ENCODE data around the gene DNAH10.
A peak's percentile ranks its signal among the peaks of the same experiment; 100 is the strongest.

The DNAH10 gene

GRCh38 chr12:123790905-123791467, 28.9 kb downstream of the DNAH10 start:
- TF ChIP-seq CTCF (IDR thresholded peaks at IDR 0.05; ENCODE audit: borderline replicate concordance, insufficient read depth, low read depth, low read length), result no peak
- H3K4me3 ChIP-seq (ENCODE audit: low read depth, low read length), result no peak overlapping the region

GRCh38 chr12:123794027-123794426, 31.9 kb downstream of the DNAH10 start:
- no peak for TF ChIP-seq CTCF (IDR thresholded peaks at IDR 0.05; ENCODE audit: borderline replicate concordance, insufficient read depth, low read depth, low read length)
- H3K4me3 ChIP-seq (ENCODE audit: low read depth, low read length), result no peak overlapping the region

DNA sequence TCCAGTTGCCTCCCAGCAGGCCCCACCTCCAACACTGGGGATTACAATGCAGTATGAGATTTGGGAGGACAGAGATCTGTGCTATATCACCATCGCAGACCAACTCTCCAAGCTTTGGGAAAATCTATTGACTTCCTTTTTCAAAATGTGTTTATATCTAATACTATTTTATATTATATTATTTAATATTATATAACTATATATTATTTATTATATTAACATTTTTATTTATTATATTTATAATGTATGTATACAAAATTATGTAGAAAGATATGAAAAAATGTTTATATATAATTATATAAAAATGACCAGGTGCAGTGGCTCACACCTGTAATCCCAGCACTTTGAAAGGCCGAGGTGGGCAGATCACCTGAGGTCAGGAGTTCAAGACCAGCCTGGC, 36.4 kb downstream of the DNAH10 start:
- H3K4me3 ChIP-seq (ENCODE audit: low read depth, low read length), result no peak overlapping the region
- TF ChIP-seq CTCF (IDR thresholded peaks at IDR 0.05; ENCODE audit: borderline replicate concordance, insufficient read depth, low read depth, low read length), result no peak

- TF ChIP-seq CTCF (IDR thresholded peaks at IDR 0.05; ENCODE audit: borderline replicate concordance, insufficient read depth, low read depth, low read length), result no peak
- H3K4me3 ChIP-seq (ENCODE audit: low read depth, low read length), result no peak overlapping the region
Measured at GRCh38 chr12:123799227-123799626, 37.1 kb downstream of the DNAH10 start.

DNA sequence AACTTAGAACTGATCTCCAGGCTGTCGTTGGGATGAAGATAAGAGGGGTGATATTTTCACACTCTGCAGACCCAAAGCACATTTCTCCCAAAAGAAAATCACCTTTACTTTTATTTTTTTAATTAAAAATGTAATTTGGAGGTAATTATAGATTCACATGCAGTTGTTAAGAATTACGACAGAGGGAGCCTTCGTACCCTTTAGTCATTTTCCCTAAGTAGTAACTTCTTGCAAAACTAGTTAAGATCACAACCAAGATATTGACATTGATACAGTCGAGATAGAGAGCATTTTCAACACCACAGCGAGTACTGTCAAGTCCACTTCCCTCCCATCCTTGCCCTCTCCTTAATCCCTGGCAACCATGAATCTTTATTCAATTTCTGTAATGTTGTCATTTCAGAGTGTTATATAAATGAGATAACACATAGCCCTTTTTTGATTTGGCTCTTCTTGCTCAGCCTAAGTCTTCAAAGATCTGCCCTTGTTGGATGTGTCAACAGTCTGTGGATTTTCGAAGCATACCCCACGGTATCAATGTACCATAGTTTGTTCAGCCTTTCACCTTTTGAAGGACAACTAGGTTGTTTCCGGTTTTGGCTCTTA, 39.6 kb downstream of the DNAH10 start:
- H3K4me3 ChIP-seq (ENCODE audit: low read depth, low read length), result no peak overlapping the region
- peak; percentile 22; the same call in 1 of the 2 replicates for TF ChIP-seq CTCF (IDR thresholded peaks at IDR 0.05; ENCODE audit: borderline replicate concordance, insufficient read depth, low read depth, low read length)

DNA sequence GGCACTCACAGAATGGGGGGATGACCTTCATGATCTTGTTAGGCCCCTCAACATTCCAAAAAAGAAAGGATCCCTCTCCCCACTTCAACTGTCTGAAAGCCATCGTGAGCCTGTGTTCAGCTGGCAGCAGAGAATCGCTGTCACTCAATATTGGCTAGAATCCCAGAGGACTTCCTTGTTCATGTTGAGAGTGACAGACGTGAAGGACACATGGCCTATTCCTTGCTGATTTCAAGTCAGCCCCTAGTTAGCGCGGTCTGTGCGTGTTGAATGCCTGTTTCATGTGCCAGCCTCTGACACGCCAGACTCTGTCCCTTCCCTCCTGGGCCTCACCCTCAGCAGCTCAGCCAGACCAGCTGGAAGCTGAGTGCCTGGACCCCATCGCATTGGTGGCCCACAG, 43.1 kb downstream of the DNAH10 start:
- H3K4me3 ChIP-seq (ENCODE audit: low read depth, low read length), result no peak overlapping the region

More for the DNA sequence above, 43.1 kb downstream of the DNAH10 start:
- no peak for TF ChIP-seq CTCF (IDR thresholded peaks at IDR 0.05; ENCODE audit: borderline replicate concordance, insufficient read depth, low read depth, low read length)

All from GM12875 (cell line).